ENCODE data around the gene ADTRP. TPM values are rescaled to one million over a fixed set of nuclear protein-coding genes. Genes with fewer than 3 reads are reported as not detected.

ADTRP gene
- total and polyA plus RNA-seq, 10 of the 15 experiments (the other 5 are each of a cell fraction or from before 2014, with no cell fraction given), result 0.10 to 2.6 (median 2.1) TPM

DNA sequence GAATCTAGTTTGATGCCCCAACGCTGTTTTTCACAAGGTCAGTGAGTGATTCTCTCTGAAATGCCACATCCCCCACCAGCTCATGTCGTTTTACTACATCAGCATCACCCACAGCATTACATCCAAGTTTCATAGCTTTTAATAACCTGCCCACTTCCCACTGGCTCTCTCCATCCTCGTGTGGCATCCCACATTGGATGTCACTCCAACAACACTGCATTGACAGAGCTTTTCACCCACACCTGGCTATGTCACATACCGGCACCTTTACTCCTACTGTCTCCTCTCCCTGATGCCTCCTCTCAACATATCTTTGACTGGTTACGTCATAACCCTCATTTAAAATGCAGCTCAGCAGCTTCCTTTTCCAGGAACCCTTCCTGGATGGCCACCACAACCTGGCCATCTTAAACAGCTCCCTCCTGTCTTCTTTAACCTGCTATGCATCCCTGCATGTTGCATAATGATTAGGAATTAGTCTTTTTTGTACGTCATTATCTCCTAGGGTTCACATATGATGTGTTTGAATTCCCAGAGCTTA, 5.0 kb upstream of the ADTRP start (continued):
- TF ChIP-seq, protein P1, sequence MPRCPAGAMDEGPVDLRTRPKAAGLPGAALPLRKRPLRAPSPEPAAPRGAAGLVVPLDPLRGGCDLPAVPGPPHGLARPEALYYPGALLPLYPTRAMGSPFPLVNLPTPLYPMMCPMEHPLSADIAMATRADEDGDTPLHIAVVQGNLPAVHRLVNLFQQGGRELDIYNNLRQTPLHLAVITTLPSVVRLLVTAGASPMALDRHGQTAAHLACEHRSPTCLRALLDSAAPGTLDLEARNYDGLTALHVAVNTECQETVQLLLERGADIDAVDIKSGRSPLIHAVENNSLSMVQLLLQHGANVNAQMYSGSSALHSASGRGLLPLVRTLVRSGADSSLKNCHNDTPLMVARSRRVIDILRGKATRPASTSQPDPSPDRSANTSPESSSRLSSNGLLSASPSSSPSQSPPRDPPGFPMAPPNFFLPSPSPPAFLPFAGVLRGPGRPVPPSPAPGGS (IDR thresholded peaks at IDR 0.05; ENCODE audit: borderline replicate concordance, insufficient read depth, low read depth, low read length, poor library complexity, severe bottlenecking), result no peak
- TF ChIP-seq MEF2B (IDR thresholded peaks at IDR 0.05; ENCODE audit: partially characterized antibody, poor library complexity, severe bottlenecking), result no peak
- TF ChIP-seq POLR2AphosphoS5 (IDR thresholded peaks at IDR 0.05; ENCODE audit: low read length), result no peak
- TF ChIP-seq EED (IDR thresholded peaks at IDR 0.05; ENCODE audit: low read depth), result no peak
- TF ChIP-seq MYB (IDR thresholded peaks at IDR 0.05; ENCODE audit: borderline replicate concordance, low read depth, low read length), result no peak
- no peak for TF ChIP-seq ZZZ3 (IDR thresholded peaks at IDR 0.05; ENCODE audit: control insufficient read depth, insufficient read length, low read depth)

- DNase-seq (ENCODE audit: low read depth, low spot score), result no peak
- peaks cover 21% of the 10 kb centered on the region for H3K4me1 ChIP-seq (ENCODE audit: control insufficient read depth, insufficient read depth, low read length)
- H4K20me1 ChIP-seq (ENCODE audit: control insufficient read depth, insufficient read depth), result no peaks in the 10 kb centered on the region
- no peak overlapping the region for H3K27ac ChIP-seq (ENCODE audit: control insufficient read depth, insufficient read depth)
- H3K27me3 ChIP-seq (replicated peaks in 1 of 2; ENCODE audit: control insufficient read depth in 2 of 2, insufficient read depth in 2 of 2, low read length in 1 of 2), result no peaks in the 10 kb centered on the region
- FAIRE-seq, result no peak
- H3K9ac ChIP-seq (ENCODE audit: control insufficient read depth, insufficient read depth, low read length), result no peak overlapping the region
- no peak overlapping the region for H2AFZ ChIP-seq (ENCODE audit: control insufficient read depth, low read depth, low read length)
- H3K4me2 ChIP-seq (ENCODE audit: control insufficient read depth, insufficient read depth), result no peak overlapping the region
- ChIA-PET RAD21 (ENCODE audit: unreplicated experiment) (interaction anchor here (1.3 to 1.5 kb wide), 2 partner anchors 46 to 71 kb away, joined by 4 to 5 read pairs; no protein-coding TSS in a partner anchor), CTCF (interaction anchor here (0.6 to 2.0 kb wide), 5 partner anchors 9 to 20 kb away, joined by 3 to 7 read pairs (median 3); no protein-coding TSS in a partner anchor), POLR2A (interaction anchor here (1.3 kb wide), 1 partner anchor 50 kb away, joined by 3 read pairs; no protein-coding TSS in a partner anchor), SMC1A (ENCODE audit: uncharacterized antibody, unreplicated experiment) (interaction anchor here (0.8 to 2.1 kb wide), 14 partner anchors 8 to 284 kb away, joined by 3 to 13 read pairs (median 4); no protein-coding TSS in a partner anchor)
- no TSS peak for BruUV-seq (replicated peaks)
- intact Hi-C loops (cut with micrococcal nuclease; ENCODE audit: unreplicated experiment), result no loop called here
- TF ChIP-seq NBN (IDR thresholded peaks at IDR 0.05), result no peak
- no peak for TF ChIP-seq JUND (IDR thresholded peaks at IDR 0.05; ENCODE audit: low read depth, low read length)
- no peak for TF ChIP-seq FOXM1 (IDR thresholded peaks at IDR 0.05; ENCODE audit: low read depth, low read length)
- ATAC-seq, result no peak
- H3K36me3 ChIP-seq (ENCODE audit: control insufficient read depth in 2 of 2, insufficient read depth in 2 of 2, low read length in 1 of 2), result no peaks in the 10 kb centered on the region
- in situ Hi-C loops (cut with MboI), result no loop called here
- H3K79me2 ChIP-seq (ENCODE audit: control insufficient read depth, insufficient read depth, low read length), result no peaks in the 10 kb centered on the region
- H3K9me3 ChIP-seq (replicated peaks; ENCODE audit: control insufficient read depth, insufficient read depth, low read length), result peaks cover 2% of the 10 kb centered on the region; the same call in 2 of the 3 replicates
- WGBS (ENCODE audit: insufficient coverage, insufficient replicate concordance, low lambda C conversion rate, missing lambda C conversion rate), result 57% methylated on average over 4 of the region's 4 CpGs
- no peak overlapping the region for H3K4me3 ChIP-seq
Observed at GRCh38 chr6:11782524-11782923, 3.9 kb upstream of the ADTRP start.
